Esophagus muscularis mucosa (tissue), 4 donors: ENCODE measurements around the gene HNRNPA0. TPM values are rescaled to one million over a fixed set of nuclear protein-coding genes. Genes with fewer than 3 reads are reported as not detected.

ENCODE experiments used
- DNase-seq: peaks from one replicate; pipeline ENCODE4 v3.0.0-alpha.2; 2017; ENCODE audit errors: extremely low spot score
- H3K27ac ChIP-seq, 4 donors: fragments of 200-600 bp; sonication (generic); replicated peaks in 1 of 4; 1 replicate in 3 of 4; 2 replicates in 1 of 4; pipeline ENCODE4 v1.5.1; 2016 to 2019; ENCODE audit warnings: mild to moderate bottlenecking in 1 of 4
- H3K27me3 ChIP-seq, 4 donors: fragments of 200-600 bp; sonication (generic); one replicate each; pipeline versions ENCODE4 v1.5.1 to v1.6.0; 2016 to 2019
- H3K36me3 ChIP-seq, 4 donors: fragments of 200-600 bp; sonication (generic); one replicate each; pipeline ENCODE4 v1.5.1; 2016 to 2019
- H3K4me1 ChIP-seq, 4 donors: fragments of 200-600 bp; sonication (generic); one replicate each; pipeline ENCODE4 v1.5.1; 2016 to 2019
- H3K4me3 ChIP-seq, 4 donors: fragments of 200-600 bp; sonication (generic); 1 replicate in 2 of 4; 2 replicates in 2 of 4; pipeline ENCODE4 v1.5.1; 2016 to 2019; ENCODE audit warnings: mild to moderate bottlenecking in 4 of 4, moderate library complexity in 1 of 4
- H3K9me3 ChIP-seq, 4 donors: fragments of 200-600 bp; sonication (generic); 1 replicate in 3 of 4; 2 replicates in 1 of 4; pipeline ENCODE4 v1.5.1; 2016 to 2019
- EP300 ChIP-seq: sonication (generic); formaldehyde crosslinking; IDR thresholded peaks from one replicate; pipeline ENCODE4 v1.6.1; 2017; ENCODE audit warnings: antibody characterized with exemption
- POLR2A ChIP-seq: fragments of 450-650 bp; IDR thresholded peaks from one replicate; pipeline ENCODE4 v1.6.1; 2017; ENCODE audit warnings: antibody characterized with exemption, moderate library complexity, mild to moderate bottlenecking, low read depth
- POLR2AphosphoS5 ChIP-seq, 2 donors: sonication (generic); formaldehyde crosslinking; IDR thresholded peaks; one replicate each; pipeline ENCODE4 v1.6.1; 2017; ENCODE audit warnings: antibody characterized with exemption in 2 of 2
- WGBS: methylation state at CpG from one replicate; pipeline ENCODE4 v1.1.5; 2018; 5-methylcytosine and 5-hydroxymethylcytosine counted together
- intact Hi-C: fragments of 100-400 bp; cut with DNase I; formaldehyde crosslinking; loops from one replicate; pipeline ENCODE4 v1.15.1; 2023
- total RNA-seq, 4 donors: library from RNA; depleted of rRNA; stranded (reverse); fragments of >200 nt; gene quantifications; one replicate each; pipeline versions ENCODE4 v1.1.0 to v1.2.1, GENCODE V29; 2016
- TF ChIP-seq, protein P1 (sequence below), 3 experiments: fragments of 200-600 bp in 2 of 3; fragments of 450-650 bp in 1 of 3; sonication (generic) in 2 of 3; IDR thresholded peaks; one replicate each; pipeline ENCODE4 v1.5.1; 2017 to 2019; ENCODE audit warnings: antibody characterized with exemption in 3 of 3, mild to moderate bottlenecking in 2 of 3, moderate library complexity in 1 of 3

The HNRNPA0 gene
- total RNA-seq, 4 donors from 2014 or later: 12.9 to 15.2 (median 14.7) TPM

- intact Hi-C loops: no loop called here
Observed at GRCh38 chr5:137753691-137754187, 424 bp downstream of the HNRNPA0 start.

DNA sequence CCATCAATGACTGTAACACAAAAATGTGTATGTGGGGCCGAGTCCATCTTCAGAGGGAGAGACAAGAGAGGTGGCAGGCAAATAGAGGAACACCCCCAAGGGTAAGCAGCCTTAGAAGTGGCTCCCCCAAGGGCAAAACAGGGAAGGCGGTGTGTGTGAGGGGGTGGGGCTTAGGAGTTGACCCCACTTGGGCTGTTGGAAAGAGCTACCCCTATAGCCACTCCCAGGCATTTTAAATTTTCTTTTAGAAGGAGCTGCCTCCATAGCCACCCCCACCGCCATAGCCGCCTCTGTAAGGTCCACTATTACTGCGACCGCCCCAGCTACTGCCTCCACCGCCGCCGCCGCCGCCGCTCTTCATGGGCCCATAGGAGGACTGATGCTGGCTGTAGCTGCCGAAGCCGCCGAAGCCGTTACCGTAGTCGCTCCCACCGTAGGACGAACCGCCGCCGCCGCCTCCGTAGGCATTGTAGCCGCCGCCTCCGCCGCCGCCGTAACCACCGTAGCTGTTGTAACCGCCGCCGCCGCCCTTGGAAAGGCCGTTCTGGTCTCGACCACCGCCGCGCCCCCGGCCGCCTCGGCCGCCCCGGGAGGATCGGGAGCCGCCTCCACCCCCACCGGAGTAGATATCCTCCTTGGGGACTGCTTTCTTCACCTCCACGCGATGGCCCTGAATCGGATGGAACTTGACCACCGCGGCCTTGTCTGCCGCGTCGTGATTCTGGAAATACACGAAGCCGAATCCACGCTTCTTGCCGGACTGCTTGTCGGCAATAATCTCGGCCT lies 1.1 kb downstream of the HNRNPA0 start:
- H3K36me3 ChIP-seq: peaks cover 0 to 6% (median 0%) of the 10 kb centered on the region in 4 donors
- peak overlapping the region; percentile 61 to 86 (median 80) for H3K4me3 ChIP-seq
- no peak for DNase-seq
- no peaks in the 10 kb centered on the region for H3K9me3 ChIP-seq
- H3K4me1 ChIP-seq: peaks cover 27 to 56% (median 52%) of the 10 kb centered on the region in 4 donors
- peak overlapping the region; percentile 89 to 98 (median 96) for H3K27ac ChIP-seq
- no peaks in the 10 kb centered on the region for H3K27me3 ChIP-seq
- TF ChIP-seq EP300 (no peak), POLR2AphosphoS5 (IDR thresholded peaks at IDR 0.05) (no peak), POLR2A (no peak)
- TF ChIP-seq, protein P1, sequence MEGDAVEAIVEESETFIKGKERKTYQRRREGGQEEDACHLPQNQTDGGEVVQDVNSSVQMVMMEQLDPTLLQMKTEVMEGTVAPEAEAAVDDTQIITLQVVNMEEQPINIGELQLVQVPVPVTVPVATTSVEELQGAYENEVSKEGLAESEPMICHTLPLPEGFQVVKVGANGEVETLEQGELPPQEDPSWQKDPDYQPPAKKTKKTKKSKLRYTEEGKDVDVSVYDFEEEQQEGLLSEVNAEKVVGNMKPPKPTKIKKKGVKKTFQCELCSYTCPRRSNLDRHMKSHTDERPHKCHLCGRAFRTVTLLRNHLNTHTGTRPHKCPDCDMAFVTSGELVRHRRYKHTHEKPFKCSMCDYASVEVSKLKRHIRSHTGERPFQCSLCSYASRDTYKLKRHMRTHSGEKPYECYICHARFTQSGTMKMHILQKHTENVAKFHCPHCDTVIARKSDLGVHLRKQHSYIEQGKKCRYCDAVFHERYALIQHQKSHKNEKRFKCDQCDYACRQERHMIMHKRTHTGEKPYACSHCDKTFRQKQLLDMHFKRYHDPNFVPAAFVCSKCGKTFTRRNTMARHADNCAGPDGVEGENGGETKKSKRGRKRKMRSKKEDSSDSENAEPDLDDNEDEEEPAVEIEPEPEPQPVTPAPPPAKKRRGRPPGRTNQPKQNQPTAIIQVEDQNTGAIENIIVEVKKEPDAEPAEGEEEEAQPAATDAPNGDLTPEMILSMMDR (IDR thresholded peaks at IDR 0.05): no peak
- intact Hi-C loops: no loop called here
- 0% methylated on average over 20 of the region's 63 CpGs for WGBS

More at GRCh38 chr5:137753691-137754187, 424 bp downstream of the HNRNPA0 start:
- Histone ChIP-seq H3K27ac (peak overlapping the region; percentile 89 to 98 (median 96)), H3K4me1 (peaks cover 27 to 50% (median 47%) of the 10 kb centered on the region in 4 donors), H3K27me3 (no peaks in the 10 kb centered on the region), H3K4me3 (peak overlapping the region; percentile 61 to 86 (median 80)), H3K9me3 (no peaks in the 10 kb centered on the region), H3K36me3 (peaks cover 0 to 6% (median 0%) of the 10 kb centered on the region in 4 donors)
- TF ChIP-seq POLR2AphosphoS5 (IDR thresholded peaks at IDR 0.05): no peak
- TF ChIP-seq EP300: no peak
- TF ChIP-seq, protein P1 (IDR thresholded peaks at IDR 0.05): no peak
- TF ChIP-seq POLR2A: no peak
- DNase-seq: peak; percentile 94
- 0% methylated on average over 18 of the region's 45 CpGs for WGBS

DNA sequence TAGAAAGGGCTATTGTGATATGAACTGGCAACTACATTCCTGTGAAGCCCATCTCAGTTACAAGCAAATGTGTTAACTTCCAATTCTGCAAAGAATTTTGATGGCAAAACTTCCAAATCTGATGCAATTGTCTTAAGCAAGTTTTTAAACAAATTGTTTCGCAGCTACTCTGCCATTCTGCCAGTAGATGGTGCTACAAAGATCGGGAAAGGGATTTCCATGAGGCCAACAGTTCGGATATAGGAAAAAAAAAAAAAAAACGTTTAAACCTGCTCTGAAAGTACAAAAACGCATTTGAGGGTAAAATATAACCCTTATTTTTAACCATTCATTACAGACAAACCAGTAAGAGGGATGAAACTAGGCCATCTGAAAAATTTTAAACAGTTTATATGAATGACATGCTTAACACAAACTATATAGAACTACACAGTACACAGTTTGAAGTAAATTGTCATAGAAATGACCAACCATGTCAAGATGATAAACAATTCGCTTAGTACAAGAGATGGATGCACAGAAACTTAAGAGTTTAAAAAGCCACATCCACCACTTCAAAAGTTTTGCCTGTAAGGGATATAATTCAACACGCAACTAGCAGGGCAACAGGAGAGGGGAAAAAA lies 2.2 kb downstream of the HNRNPA0 start:
- peak overlapping the region; percentile 89 to 98 (median 96) for H3K27ac ChIP-seq
- WGBS: 3% methylated on average over 7 of the region's 7 CpGs
- intact Hi-C loops: no loop called here
- no peaks in the 10 kb centered on the region for H3K9me3 ChIP-seq
- no peak for TF ChIP-seq EP300
- TF ChIP-seq, protein P1 (IDR thresholded peaks at IDR 0.05): peak; percentile 69 to 78 (median 73)
- H3K27me3 ChIP-seq: no peaks in the 10 kb centered on the region
- peaks cover 0 to 6% (median 0%) of the 10 kb centered on the region in 4 donors for H3K36me3 ChIP-seq
- peaks cover 27 to 56% (median 52%) of the 10 kb centered on the region in 4 donors for H3K4me1 ChIP-seq
- H3K4me3 ChIP-seq: peak overlapping the region; percentile 61 to 86 (median 80)
- DNase-seq: no peak

- WGBS: 81% methylated on average over 1 of the region's 1 CpG
- H3K27me3 ChIP-seq: no peaks in the 10 kb centered on the region
- no peak overlapping the region for H3K27ac ChIP-seq
- peaks cover 0 to 6% (median 0%) of the 10 kb centered on the region in 4 donors for H3K36me3 ChIP-seq
- peaks cover 27 to 54% (median 51%) of the 10 kb centered on the region in 4 donors for H3K4me1 ChIP-seq
- intact Hi-C loops: no loop called here
- TF ChIP-seq POLR2AphosphoS5 (IDR thresholded peaks at IDR 0.05): no peak
- TF ChIP-seq POLR2A: no peak
- TF ChIP-seq, protein P1 (IDR thresholded peaks at IDR 0.05): no peak
- no peak for TF ChIP-seq EP300
- H3K4me3 ChIP-seq: no peak overlapping the region
- H3K9me3 ChIP-seq: no peaks in the 10 kb centered on the region
- no peak for DNase-seq
Observed at GRCh38 chr5:137750436-137750835, 3.7 kb downstream of the HNRNPA0 start.
